NK-92 (cell line): ENCODE measurements around the gene UNK.

Experiments used
- DNase-seq: peaks from one replicate; lab custom pipeline; 2025; ENCODE audit not compliant: unreplicated experiment; lab: John Stamatoyannopoulos, UW

UNK gene

GRCh38 chr17:75818326-75818885, 33.8 kb downstream of the UNK start:
- DNase-seq: no peak

- DNase-seq: no peak
Measured at GRCh38 chr17:75819116-75819515, 34.5 kb downstream of the UNK start.

- DNase-seq: no peak
Measured at GRCh38 chr17:75819678-75820077, 35.1 kb downstream of the UNK start.

GRCh38 chr17:75820094-75821080, 35.8 kb downstream of the UNK start:
- no peak for DNase-seq

GRCh38 chr17:75821552-75821951, 36.9 kb downstream of the UNK start:
- DNase-seq: no peak

GRCh38 chr17:75822119-75822799, 37.7 kb downstream of the UNK start:
- no peak for DNase-seq

GRCh38 chr17:75822800-75823166, 38.2 kb downstream of the UNK start:
- no peak for DNase-seq

- DNase-seq: no peak
Measured at GRCh38 chr17:75823257-75824041, 38.8 kb downstream of the UNK start.

- no peak for DNase-seq
Measured at GRCh38 chr17:75824050-75824552, 39.5 kb downstream of the UNK start.

- no peak for DNase-seq
Measured at GRCh38 chr17:75824666-75825065, 40.1 kb downstream of the UNK start.

- DNase-seq: no peak
Measured at GRCh38 chr17:75825149-75825552, 40.5 kb downstream of the UNK start.

GRCh38 chr17:75825748-75826370, 41.3 kb downstream of the UNK start:
- no peak for DNase-seq

GRCh38 chr17:75826561-75827307, 42.1 kb downstream of the UNK start:
- no peak for DNase-seq

GRCh38 chr17:75827308-75828075, 42.9 kb downstream of the UNK start:
- no peak for DNase-seq

GRCh38 chr17:75828076-75828400, 43.4 kb downstream of the UNK start:
- DNase-seq: no peak

GRCh38 chr17:75828741-75829140, 44.1 kb downstream of the UNK start:
- DNase-seq: no peak

GRCh38 chr17:75829747-75830146, 45.1 kb downstream of the UNK start:
- no peak for DNase-seq

GRCh38 chr17:75830164-75831031, 45.8 kb downstream of the UNK start:
- DNase-seq: no peak
